Measurements from ENCODE around the gene RABIF.
"Not testable (repeated sequence)": the region's sequence is repeated elsewhere in the genome, so short reads cannot be mapped to it uniquely, and the experiment has no call there.

The RABIF gene

DNA sequence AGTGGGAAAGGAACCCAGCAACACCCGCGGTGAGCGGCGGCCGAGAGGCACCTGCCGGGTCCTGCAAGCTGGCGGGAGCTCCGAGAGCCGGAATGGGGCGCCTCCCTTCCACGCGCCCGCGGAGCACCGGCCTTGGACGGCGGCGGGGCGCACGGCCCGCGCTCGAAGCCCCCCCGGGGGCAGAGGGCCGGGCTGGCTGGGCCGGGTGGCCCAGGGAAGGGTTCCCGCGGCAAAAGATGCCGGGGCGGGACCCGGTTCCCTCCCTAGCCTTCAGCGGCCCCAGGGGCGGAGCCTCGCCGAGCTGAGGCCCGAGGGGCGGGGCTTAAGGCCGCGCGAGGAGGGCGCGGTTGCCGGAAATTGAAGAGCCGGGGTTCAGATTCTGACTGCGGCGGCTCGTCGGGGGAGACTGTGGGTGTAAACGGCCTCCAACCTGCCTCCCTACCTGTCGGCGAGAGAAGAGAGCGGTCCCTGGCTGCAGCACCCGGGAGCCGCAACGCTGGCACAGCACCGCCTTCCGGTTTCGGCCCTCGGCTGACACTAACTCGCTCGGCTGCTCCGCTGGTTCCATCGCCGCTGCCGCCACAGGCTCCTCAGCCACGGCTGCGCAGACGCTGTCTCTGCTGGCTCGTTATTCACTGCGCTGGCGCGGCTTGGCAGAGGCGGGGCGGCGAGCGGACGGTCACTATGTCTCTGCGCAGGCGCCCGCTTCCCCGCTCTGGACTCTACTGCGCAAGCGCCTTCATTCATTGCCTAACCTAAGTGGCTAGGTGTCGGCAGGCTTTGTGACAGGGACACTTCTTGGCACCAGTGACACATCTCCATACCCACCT, at the start of gene RABIF:
Gene RABIF (minus strand): TSS at position 619 of the 830 bp plus-strand sequence. CDS start 51 bp downstream, at position 568.
- peak within 1 kb of the TSS; percentile 64 for H3K4me3 ChIP-seq (ENCODE audit: low read depth, low read length)
- TF ChIP-seq, protein P1, sequence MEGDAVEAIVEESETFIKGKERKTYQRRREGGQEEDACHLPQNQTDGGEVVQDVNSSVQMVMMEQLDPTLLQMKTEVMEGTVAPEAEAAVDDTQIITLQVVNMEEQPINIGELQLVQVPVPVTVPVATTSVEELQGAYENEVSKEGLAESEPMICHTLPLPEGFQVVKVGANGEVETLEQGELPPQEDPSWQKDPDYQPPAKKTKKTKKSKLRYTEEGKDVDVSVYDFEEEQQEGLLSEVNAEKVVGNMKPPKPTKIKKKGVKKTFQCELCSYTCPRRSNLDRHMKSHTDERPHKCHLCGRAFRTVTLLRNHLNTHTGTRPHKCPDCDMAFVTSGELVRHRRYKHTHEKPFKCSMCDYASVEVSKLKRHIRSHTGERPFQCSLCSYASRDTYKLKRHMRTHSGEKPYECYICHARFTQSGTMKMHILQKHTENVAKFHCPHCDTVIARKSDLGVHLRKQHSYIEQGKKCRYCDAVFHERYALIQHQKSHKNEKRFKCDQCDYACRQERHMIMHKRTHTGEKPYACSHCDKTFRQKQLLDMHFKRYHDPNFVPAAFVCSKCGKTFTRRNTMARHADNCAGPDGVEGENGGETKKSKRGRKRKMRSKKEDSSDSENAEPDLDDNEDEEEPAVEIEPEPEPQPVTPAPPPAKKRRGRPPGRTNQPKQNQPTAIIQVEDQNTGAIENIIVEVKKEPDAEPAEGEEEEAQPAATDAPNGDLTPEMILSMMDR (IDR thresholded peaks at IDR 0.05; ENCODE audit: control insufficient read depth, extremely low read depth, insufficient read depth): no peak
- peak; percentile 88 for DNase-seq (ENCODE audit: low read depth)

DNA sequence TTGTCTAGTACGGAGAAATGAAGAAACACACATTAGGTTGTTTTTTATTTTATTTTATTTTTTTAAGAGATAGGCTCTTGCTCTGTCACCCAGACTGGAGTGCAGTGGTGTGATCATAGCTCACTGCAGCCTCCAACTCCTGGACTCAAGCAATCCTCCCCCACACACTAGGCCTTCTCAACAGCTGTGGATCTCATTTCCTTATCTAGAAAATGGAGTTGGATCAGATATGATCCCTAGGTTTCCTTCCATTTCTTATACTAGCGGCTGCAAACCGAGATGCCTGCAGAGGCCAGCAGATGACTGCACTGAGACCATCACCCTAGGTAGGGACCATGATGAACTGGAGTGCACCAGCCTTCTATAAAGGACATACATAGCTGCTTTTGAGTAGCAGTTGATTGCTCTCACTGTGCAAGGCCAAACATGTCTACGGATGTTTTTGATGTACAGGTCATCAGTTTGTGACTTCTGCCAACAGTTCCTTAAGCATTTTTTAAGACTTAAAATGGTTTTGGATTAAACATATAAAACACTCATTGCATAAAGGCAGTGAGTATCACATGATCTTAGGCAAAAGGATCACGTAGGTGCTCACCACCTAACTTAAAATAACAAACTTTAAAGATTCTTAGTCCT, 49.5 kb upstream of the RABIF start:
- TF ChIP-seq, protein P1 (IDR thresholded peaks at IDR 0.05; ENCODE audit: control insufficient read depth, extremely low read depth, insufficient read depth): no peak
- DNase-seq (ENCODE audit: low read depth): no peak

DNA sequence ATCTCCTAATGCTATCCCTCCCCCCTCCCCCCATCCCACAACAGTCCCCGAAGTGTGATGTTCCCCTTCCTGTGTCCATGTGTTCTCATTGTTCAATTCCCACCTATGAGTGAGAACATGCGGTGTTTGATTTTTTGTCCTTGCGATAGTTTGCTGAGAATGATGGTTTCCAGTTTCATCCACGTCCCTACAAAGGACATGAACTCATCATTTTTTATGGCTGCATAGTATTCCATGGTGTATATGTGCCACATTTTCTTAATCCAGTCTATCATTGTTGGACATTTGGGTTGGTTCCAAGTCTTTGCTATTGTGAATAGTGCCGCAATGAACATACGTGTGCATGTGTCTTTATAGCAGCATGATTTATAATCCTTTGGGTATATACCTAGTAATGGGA, 47.5 kb upstream of the RABIF start:
- DNase-seq (ENCODE audit: low read depth); H3K4me3 ChIP-seq (ENCODE audit: low read depth, low read length): not testable (repeated sequence)

More for the DNA sequence above, 49.5 kb upstream of the RABIF start:
- H3K4me3 ChIP-seq (ENCODE audit: low read depth, low read length): no peak overlapping the region

DNA sequence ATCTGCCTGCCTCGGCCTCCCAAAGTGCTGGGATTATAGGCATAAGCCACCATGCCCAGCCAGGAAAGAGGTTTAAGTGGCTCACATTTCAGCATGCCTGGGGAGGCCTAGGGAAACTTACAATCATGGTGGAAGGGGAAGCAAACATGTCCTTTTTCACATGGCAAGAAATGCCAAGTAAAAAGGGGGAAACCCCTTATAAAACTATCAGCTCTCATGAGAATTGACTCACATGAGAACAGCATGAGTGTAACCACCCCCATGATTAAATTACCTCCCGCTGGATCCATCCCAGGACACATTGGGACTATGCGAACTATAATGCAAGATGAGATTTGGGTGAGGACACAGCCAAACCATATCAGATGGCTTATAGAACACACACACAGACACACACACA, 46.9 kb upstream of the RABIF start:
- no peak for DNase-seq (ENCODE audit: low read depth)
- H3K4me3 ChIP-seq (ENCODE audit: low read depth, low read length): no peak overlapping the region
- TF ChIP-seq, protein P1 (IDR thresholded peaks at IDR 0.05; ENCODE audit: control insufficient read depth, extremely low read depth, insufficient read depth): no peak

DNA sequence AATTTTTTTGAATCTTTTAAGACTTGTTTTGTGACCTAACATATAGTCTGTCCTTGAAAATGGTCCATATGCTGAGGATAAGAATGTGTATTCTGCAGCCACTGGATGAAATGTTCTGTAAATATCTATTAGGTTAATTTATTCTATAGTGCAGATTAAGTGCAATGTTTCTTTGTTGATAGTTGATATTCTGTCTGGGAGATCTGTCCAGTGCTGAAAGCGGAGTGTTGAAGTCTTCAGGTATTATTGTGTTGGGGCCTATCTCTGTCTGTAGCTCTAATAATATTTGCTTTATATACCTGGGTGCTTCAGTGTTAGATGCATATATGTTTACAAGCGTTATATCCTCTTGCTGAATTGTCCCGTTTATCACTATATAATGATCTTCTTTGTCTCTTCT, 45.8 kb upstream of the RABIF start:
- H3K4me3 ChIP-seq (ENCODE audit: low read depth, low read length): no peak overlapping the region
- DNase-seq (ENCODE audit: low read depth): no peak
- TF ChIP-seq, protein P1 (IDR thresholded peaks at IDR 0.05; ENCODE audit: control insufficient read depth, extremely low read depth, insufficient read depth): no peak

DNA sequence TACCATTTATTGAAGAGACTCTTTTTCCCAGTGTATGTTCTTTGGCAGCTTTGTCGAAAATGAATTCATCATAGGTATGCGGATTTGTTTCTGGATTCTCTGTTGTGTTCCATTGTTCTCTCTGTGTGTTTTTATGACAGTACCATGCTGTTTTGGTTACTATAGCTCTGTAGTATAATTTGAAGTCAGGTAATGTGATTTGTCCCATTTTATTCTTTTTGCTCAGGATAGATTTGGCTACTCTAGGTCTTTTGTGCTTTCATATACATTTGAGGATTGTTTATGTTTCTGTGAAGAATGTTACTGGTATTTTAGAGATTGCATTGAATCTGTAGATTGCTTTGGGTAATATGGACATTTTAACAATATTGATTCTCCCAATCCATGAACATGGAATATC, 43.5 kb upstream of the RABIF start:
- DNase-seq (ENCODE audit: low read depth): no peak
- H3K4me3 ChIP-seq (ENCODE audit: low read depth, low read length): no peak overlapping the region
- TF ChIP-seq, protein P1 (IDR thresholded peaks at IDR 0.05; ENCODE audit: control insufficient read depth, extremely low read depth, insufficient read depth): no peak

DNA sequence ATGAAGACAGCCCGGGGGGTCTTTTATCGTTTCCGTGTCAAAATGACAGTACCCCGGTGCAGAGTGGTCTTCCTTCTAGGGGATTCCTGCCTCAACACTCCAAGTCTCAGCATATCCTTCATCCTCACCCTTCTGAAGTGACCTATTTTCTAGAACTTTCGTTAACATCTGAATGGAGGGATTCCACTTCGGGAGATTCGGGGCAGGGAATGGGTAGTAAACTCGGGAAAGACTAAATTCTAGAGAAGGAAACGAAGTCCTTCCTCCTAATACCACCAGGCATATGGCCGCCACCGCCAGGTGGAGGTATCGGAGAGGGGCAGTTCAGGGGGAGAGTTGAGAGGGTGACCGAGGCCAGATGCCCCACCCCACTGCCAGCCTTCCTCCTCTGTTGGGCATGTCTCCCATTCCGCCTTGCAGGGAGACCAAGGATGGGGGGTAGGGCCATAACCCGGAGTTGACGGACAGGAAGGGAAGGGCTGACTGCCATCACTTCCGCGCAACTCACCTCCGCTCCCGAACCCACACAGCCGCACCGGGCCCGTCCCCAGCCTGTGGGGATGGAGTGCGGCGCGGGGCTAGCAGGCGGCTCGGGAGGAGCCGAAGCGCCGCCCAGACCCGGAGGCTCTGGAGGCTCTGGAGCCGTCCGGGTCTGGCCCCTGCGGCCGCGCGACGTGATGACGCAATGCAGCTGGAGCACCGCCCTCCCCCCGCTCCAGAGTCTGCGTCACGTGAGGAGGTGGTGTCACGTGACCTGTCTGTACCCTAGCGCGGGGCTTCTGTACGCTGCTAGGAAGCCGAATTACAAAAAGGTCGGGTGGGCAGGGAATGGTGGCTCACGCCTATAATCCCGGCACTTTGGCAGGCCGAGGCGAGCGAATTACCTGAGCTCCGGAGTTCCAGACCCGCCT, 37.9 kb upstream of the RABIF start, which contains the start of gene KLHL12:
Gene KLHL12 (minus strand): TSS at position 654 of the 911 bp plus-strand sequence. CDS start 2,072 bp downstream, outside the sequence.
- DNase-seq (ENCODE audit: low read depth): peak; percentile 92

More for the DNA sequence above, 37.9 kb upstream of the RABIF start, which contains the start of gene KLHL12:
- H3K4me3 ChIP-seq (ENCODE audit: low read depth, low read length): peak within 1 kb of the TSS; percentile 95
- TF ChIP-seq, protein P1 (IDR thresholded peaks at IDR 0.05; ENCODE audit: control insufficient read depth, extremely low read depth, insufficient read depth): peak; percentile 58
